Pancreas (tissue), 10 donors: ENCODE measurements around the gene IFT88. TPM values are rescaled to one million over a fixed set of nuclear protein-coding genes. Genes with fewer than 3 reads are reported as not detected.
A peak's percentile ranks its signal among the peaks of the same experiment; 100 is the strongest.

Experiments
- ATAC-seq, 4 donors: fragments of 200-7000 bp; cut with Tn5 transposase; one replicate each; pipeline versions ENCODE4 v1.8.0 to v1.9.1; 2020; ENCODE audit warnings: mild to moderate bottlenecking in 4 of 4, moderate library complexity in 4 of 4
- DNase-seq, 6 donors: peaks; one replicate each; pipeline ENCODE4 v3.0.0-alpha.2; 2020
- FAIRE-seq: peaks from 2 replicates; lab custom pipeline; 2012; peaks lifted over from hg19 to GRCh38; lab: Jason Lieb, UNC
- H3K27ac ChIP-seq, 4 donors: fragments of 200-600 bp; sonication (generic); 1 replicate in 3 of 4; 2 replicates in 1 of 4; pipeline versions ENCODE4 v1.5.0 to v1.8.0; 2020
- H3K27me3 ChIP-seq, 4 donors: fragments of 200-600 bp; one replicate each; pipeline ENCODE4 v1.8.0; 2021
- H3K36me3 ChIP-seq, 3 donors: fragments of 200-600 bp; sonication (generic) in 1 of 3; one replicate each; pipeline versions ENCODE4 v1.5.0 to v1.8.0; 2020 to 2021
- H3K4me1 ChIP-seq, 3 donors: fragments of 200-600 bp; one replicate each; pipeline ENCODE4 v1.8.0; 2021
- H3K4me3 ChIP-seq, 4 donors: fragments of 200-600 bp; sonication (generic) in 2 of 4; one replicate each; pipeline versions ENCODE4 v1.5.0 to v1.8.0; 2020 to 2021
- H3K9me3 ChIP-seq, 4 donors: fragments of 200-600 bp; one replicate each; pipeline ENCODE4 v1.8.0; 2021
- WGBS, 2 donors: extraction: QIAGEN DNeasy Blood & Tissue Kit; methylation state at CpG; one replicate each; pipeline ENCODE4 v1.1.7; 2013; 5-methylcytosine and 5-hydroxymethylcytosine counted together
- intact Hi-C, 3 donors: fragments of 100-400 bp; cut with DNase I; formaldehyde crosslinking; loops; one replicate each; pipeline versions ENCODE4 v1.11.1 to v1.14.2; 2022
- polyA plus RNA-seq, 2 donors: library from polyadenylated mRNA; stranded (reverse); fragments of 200-250 nt; gene quantifications; one replicate each; pipeline ENCODE4 v1.2.3, GENCODE V29; 2013
- total RNA-seq, 6 donors: library from RNA; stranded (reverse); fragmentation: NEBNext Ultra II Directional in 4 of 6; extraction: Animal tissue kit (Norgen Biotek cat#: 25700) in 4 of 6; gene quantifications; one replicate each; pipeline versions ENCODE4 v1.2.1 to v1.2.4, GENCODE V29; 2021 to 2023
- TF ChIP-seq, protein P1 (sequence below), 4 donors: fragments of 200-600 bp; sonication (generic) in 3 of 4; IDR thresholded peaks; one replicate each; pipeline versions ENCODE4 v1.5.0 to v1.8.0; 2021; ENCODE audit warnings: antibody characterized with exemption in 4 of 4
- donor health status: healthy with polysubstance abuse.
- donor health status: DM: no; HTN: no; CAD: no; lungs with moderate emphysema.
- donor health status: DM: no; HTN: no; CAD: no.
- donor health status: control.
- donor health status: control.
- donor health status: Bipolar disorder and iron deficiency.
- donor health status: DM: yes; HTN: yes; CAD: no.
- donor health status: DM: no; HTN: no; CAD: no.
- donor health status: DM: no; HTN: no; CAD: no.
- donor health status: DM: yes; HTN: yes; CAD: no.

IFT88 gene
- total and polyA plus RNA-seq, 8 donors, result 4.7 to 16.0 (median 7.0) TPM

DNA sequence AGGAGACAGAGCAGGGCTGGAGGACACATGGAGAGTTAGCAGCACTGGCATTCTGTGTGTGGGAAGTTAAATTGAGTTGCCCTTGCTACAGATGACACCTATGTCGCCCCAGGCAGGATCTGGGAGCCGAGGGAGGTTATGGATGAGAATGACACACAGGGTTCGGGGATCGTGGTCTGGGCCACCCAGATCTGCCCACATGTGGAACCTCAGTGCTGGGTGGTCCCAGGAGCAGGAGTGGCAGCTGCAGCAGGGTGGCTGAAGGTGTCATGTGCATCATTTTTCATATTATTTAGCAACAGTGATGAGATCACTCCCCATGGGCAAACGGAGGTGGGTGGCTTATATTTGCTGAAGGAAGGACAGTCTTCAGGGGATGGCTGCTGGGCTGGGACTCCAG is 139.7 kb downstream of the IFT88 start:
- Histone ChIP-seq H3K36me3 (no peaks in the 10 kb centered on the region), H3K27ac (no peak overlapping the region), H3K4me3 (no peak overlapping the region), H3K27me3 (no peaks in the 10 kb centered on the region), H3K4me1 (peaks cover 0 to 7% (median 7%) of the 10 kb centered on the region in 3 donors), H3K9me3 (no peaks in the 10 kb centered on the region)
- FAIRE-seq (no peak), DNase-seq (no peak), ATAC-seq (no peak)
- intact Hi-C loops, result no loop called here
- TF ChIP-seq, protein P1, sequence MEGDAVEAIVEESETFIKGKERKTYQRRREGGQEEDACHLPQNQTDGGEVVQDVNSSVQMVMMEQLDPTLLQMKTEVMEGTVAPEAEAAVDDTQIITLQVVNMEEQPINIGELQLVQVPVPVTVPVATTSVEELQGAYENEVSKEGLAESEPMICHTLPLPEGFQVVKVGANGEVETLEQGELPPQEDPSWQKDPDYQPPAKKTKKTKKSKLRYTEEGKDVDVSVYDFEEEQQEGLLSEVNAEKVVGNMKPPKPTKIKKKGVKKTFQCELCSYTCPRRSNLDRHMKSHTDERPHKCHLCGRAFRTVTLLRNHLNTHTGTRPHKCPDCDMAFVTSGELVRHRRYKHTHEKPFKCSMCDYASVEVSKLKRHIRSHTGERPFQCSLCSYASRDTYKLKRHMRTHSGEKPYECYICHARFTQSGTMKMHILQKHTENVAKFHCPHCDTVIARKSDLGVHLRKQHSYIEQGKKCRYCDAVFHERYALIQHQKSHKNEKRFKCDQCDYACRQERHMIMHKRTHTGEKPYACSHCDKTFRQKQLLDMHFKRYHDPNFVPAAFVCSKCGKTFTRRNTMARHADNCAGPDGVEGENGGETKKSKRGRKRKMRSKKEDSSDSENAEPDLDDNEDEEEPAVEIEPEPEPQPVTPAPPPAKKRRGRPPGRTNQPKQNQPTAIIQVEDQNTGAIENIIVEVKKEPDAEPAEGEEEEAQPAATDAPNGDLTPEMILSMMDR (IDR thresholded peaks at IDR 0.05), result no peak
- 85 to 93% methylated on average over 5 of the region's 5 CpGs for WGBS, 2 donors

DNA sequence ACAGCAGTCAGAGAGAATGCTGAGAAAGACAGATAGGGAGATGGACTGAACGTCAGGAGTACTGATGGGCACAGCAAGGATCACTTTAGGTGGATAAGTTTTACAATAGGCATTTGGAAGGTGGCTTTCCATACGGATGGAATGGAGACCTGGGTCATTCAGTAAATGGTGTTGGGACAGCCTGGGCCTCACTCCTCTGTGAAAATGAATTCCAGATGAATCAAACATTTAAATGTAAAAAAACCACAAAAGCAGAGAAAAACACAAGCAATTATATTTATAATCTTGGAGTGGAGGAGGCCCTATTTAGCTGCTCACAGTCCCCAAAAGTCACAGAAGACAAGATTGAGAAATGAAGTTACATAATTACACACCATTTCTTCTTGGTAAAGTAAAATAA is 141.3 kb downstream of the IFT88 start:
- H3K27ac ChIP-seq, result no peak overlapping the region
- intact Hi-C loops, result no loop called here

DNA sequence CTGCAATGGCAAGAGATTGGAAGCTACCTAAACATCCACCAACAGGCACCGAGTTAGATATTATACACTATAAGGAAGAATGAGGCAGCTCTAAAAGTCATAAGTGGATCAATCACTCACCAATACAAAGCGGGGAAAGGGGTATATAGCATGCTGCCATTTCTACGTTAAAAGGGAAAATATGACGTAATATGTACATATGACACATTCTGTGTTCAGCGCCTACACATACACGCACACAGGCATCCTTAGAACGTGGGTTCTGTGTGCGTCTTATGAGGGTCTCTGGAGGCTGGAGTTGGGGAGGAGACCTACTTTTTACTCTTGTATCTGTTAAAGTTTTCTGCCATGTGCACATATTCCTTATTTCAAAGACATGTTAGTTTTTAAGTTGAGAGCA is 142.4 kb downstream of the IFT88 start:
- intact Hi-C loops, result no loop called here
- H3K4me3 ChIP-seq, result no peak overlapping the region
- H3K27ac ChIP-seq, result no peak overlapping the region
- H3K9me3 ChIP-seq, result no peaks in the 10 kb centered on the region
- TF ChIP-seq, protein P1 (IDR thresholded peaks at IDR 0.05), result no peak
- ATAC-seq (no peak), FAIRE-seq (no peak), DNase-seq (no peak)
- H3K27me3 ChIP-seq, result no peaks in the 10 kb centered on the region
- H3K36me3 ChIP-seq, result no peaks in the 10 kb centered on the region
- no peaks in the 10 kb centered on the region for H3K4me1 ChIP-seq
- 81 to 89% methylated on average over 8 of the region's 8 CpGs for WGBS, 2 donors

More for the DNA sequence above, 141.3 kb downstream of the IFT88 start:
- Histone ChIP-seq H3K4me3 (no peak overlapping the region), H3K9me3 (no peaks in the 10 kb centered on the region), H3K27me3 (no peaks in the 10 kb centered on the region), H3K4me1 (no peaks in the 10 kb centered on the region), H3K36me3 (no peaks in the 10 kb centered on the region)
- no peak for DNase-seq
- ATAC-seq, result no peak
- 53 to 64% methylated on average over 2 of the region's 2 CpGs for WGBS, 2 donors
- no peak for FAIRE-seq
- TF ChIP-seq, protein P1 (IDR thresholded peaks at IDR 0.05), result no peak

DNA sequence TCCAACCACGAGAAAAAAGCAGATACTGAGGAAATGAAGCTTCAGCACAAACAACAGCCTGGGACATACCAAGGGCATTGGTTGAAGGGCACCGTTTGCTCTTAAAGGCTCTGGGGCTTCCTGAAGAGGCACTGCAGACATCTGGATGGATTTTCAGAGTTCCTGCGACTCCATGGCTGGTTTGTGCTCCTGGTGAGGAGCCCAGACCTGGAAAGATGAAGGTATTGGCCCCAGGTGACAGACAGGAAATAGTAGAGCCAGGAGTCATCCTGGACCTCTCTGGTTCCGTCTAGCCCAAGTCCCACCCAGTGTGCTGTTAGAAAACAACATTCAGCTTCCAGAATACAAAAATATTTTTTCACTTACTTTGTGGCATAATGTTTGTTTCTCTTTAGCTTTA is 142.8 kb downstream of the IFT88 start:
- 53 to 56% methylated on average over 4 of the region's 4 CpGs for WGBS, 2 donors
- DNase-seq (no peak), ATAC-seq (no peak), FAIRE-seq (no peak)
- no peaks in the 10 kb centered on the region for H3K4me1 ChIP-seq
- no peak overlapping the region for H3K4me3 ChIP-seq
- TF ChIP-seq, protein P1 (IDR thresholded peaks at IDR 0.05), result no peak
- H3K27me3 ChIP-seq, result no peaks in the 10 kb centered on the region
- intact Hi-C loops, result loop anchor here in 1 of 3 donors (10.0 kb wide), 3 partner anchors 125 to 215 kb away; no protein-coding TSS in a partner anchor
- no peaks in the 10 kb centered on the region for H3K36me3 ChIP-seq
- no peaks in the 10 kb centered on the region for H3K9me3 ChIP-seq
- no peak overlapping the region for H3K27ac ChIP-seq

DNA sequence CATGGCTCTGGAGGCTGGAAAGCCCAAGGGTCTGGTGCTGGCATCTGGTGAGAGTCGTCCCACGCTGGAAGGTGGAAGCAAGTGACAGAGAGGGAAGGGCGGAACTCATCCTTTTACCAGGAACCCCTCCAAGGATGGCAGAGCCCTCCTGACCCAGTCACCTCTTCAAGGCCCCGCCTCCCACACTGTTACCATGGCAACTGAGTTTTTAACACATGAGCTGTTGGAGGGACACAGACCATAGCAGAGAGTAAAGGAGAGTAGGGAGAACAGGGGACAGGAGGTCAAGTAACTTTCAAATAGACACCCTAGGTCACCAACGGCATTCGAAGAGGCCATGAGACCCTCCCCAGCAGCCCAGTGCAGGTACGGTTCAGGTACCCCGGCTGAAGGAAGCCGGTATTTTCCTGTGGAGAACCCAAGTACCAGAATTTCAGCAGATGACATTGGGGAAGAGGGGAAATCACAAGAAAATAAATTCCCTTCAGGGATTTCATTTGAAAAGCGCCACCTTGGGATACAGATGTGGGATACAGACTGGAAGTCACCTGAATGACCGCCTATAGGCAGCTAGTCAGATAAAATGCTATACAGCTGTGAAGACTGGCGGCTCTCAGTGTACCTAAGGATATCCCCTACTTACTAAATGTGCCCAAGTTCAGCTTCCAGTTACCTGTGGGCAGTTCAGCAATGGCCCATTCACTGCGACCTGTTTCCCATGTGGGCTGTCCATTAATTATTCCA is 144.5 kb downstream of the IFT88 start:
- Histone ChIP-seq H3K36me3 (no peaks in the 10 kb centered on the region), H3K9me3 (no peaks in the 10 kb centered on the region), H3K27me3 (no peaks in the 10 kb centered on the region), H3K27ac (no peak overlapping the region), H3K4me3 (no peak overlapping the region), H3K4me1 (no peaks in the 10 kb centered on the region)
- TF ChIP-seq, protein P1 (IDR thresholded peaks at IDR 0.05), result no peak
- FAIRE-seq (no peak), DNase-seq (no peak), ATAC-seq (peak in 1 of 4 donors; percentile 23)
- 79 to 80% methylated on average over 13 of the region's 13 CpGs for WGBS, 2 donors
- intact Hi-C loops, result loop anchor here in 1 of 3 donors (10.0 kb wide), 3 partner anchors 123 to 217 kb away; no protein-coding TSS in a partner anchor
